NCI-H2081 (cell line): ENCODE results near the gene KLF11.

ENCODE experiments used
- DNase-seq, 2 experiments: peaks; one replicate each; lab custom pipeline; 2025; lab: John Stamatoyannopoulos, UW

Gene KLF11

GRCh38 chr2:10042301-10043161, 819 bp upstream of the KLF11 start:
- DNase-seq, result no peak

GRCh38 chr2:10043906-10044601, 704 bp downstream of the KLF11 start:
- DNase-seq, result peak; percentile 85 to 87

- no peak for DNase-seq
Observed at GRCh38 chr2:10045561-10046355, 2.4 kb downstream of the KLF11 start.

GRCh38 chr2:10046931-10047330, 3.6 kb downstream of the KLF11 start:
- no peak for DNase-seq

GRCh38 chr2:10047616-10048500, 4.5 kb downstream of the KLF11 start:
- DNase-seq, result no peak

- peak; percentile 41 to 49 for DNase-seq
Observed at GRCh38 chr2:10048501-10049171, 5.3 kb downstream of the KLF11 start.

GRCh38 chr2:10052216-10052615, 8.9 kb downstream of the KLF11 start:
- DNase-seq, result no peak

GRCh38 chr2:10053351-10053750, 10.0 kb downstream of the KLF11 start:
- DNase-seq, result peak in 1 of 2 experiments; percentile 17

GRCh38 chr2:10054424-10054823, 11.1 kb downstream of the KLF11 start:
- no peak for DNase-seq

GRCh38 chr2:10054976-10055375, 11.6 kb downstream of the KLF11 start:
- DNase-seq, result no peak

GRCh38 chr2:10056439-10056838, 13.1 kb downstream of the KLF11 start:
- no peak for DNase-seq

- no peak for DNase-seq
Observed at GRCh38 chr2:10057231-10058107, 14.1 kb downstream of the KLF11 start.

- DNase-seq, result no peak
Observed at GRCh38 chr2:10058251-10059015, 15.1 kb downstream of the KLF11 start.

- no peak for DNase-seq
Observed at GRCh38 chr2:10059016-10059351, 15.6 kb downstream of the KLF11 start.

- no peak for DNase-seq
Observed at GRCh38 chr2:10059552-10060335, 16.4 kb downstream of the KLF11 start.

- no peak for DNase-seq
Observed at GRCh38 chr2:10061221-10061925, 18.0 kb downstream of the KLF11 start.

GRCh38 chr2:10062931-10063365, 19.6 kb downstream of the KLF11 start:
- no peak for DNase-seq

- DNase-seq, result no peak
Observed at GRCh38 chr2:10063566-10063965, 20.2 kb downstream of the KLF11 start.
